HG03097 (cell line): Measurements from ENCODE around the gene MIF4GD.

Experiments used
- ATAC-seq: cut with Tn5 transposase; IDR thresholded peaks from one replicate; pipeline ENCODE4 v1.9.1; 2021; ENCODE audit not compliant: unreplicated experiment, low FRiP score

Gene MIF4GD

DNA sequence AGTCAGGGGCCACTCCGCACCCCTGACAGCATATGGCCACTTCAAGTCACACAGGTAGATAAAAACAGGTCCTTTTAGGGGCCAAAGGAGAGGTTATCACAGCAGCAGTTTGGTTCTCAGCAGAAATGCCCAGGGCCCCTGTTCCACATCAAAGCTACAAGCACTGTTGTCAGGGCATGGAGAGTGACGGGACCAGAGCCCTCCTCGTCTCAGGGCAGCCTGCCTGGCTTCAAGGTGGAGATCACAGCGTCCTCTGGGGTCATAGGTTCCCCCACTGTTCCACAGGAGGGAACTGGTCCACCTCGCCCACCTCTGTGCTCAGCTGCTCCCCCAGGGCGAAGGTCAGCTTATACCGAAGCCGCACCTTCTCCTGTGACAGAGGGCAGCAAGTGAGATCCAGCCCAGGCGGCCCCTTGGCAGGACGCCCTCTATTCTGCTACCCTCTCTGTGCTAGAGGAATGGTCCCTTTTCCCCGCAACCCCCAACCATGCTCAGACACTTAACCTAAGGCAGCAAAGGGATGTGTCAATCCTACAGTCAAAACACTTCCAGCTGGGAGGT lies 32.9 kb downstream of the MIF4GD start:
- no peak for ATAC-seq

GRCh38 chr17:75237100-75238014 lies 33.7 kb downstream of the MIF4GD start:
- no peak for ATAC-seq

DNA sequence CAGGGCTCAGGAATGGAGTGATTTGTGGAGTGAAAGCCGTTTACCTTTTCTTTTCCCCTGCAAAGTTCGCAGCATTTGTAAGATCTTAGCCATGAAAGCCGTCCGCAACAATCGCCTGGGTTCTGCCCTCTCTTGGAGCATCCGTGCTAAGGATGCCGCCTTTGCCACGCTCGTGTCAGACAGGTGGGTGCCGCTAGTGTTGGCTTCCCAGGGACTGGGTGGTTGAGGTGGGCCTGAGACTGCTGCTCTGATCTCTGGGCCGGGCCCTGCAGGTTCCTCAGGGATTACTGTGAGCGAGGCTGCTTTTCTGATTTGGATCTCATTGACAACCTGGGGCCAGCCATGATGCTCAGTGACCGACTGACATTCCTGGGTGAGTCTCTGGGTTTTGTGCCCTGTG lies 38.2 kb downstream of the MIF4GD start:
- no peak for ATAC-seq

DNA sequence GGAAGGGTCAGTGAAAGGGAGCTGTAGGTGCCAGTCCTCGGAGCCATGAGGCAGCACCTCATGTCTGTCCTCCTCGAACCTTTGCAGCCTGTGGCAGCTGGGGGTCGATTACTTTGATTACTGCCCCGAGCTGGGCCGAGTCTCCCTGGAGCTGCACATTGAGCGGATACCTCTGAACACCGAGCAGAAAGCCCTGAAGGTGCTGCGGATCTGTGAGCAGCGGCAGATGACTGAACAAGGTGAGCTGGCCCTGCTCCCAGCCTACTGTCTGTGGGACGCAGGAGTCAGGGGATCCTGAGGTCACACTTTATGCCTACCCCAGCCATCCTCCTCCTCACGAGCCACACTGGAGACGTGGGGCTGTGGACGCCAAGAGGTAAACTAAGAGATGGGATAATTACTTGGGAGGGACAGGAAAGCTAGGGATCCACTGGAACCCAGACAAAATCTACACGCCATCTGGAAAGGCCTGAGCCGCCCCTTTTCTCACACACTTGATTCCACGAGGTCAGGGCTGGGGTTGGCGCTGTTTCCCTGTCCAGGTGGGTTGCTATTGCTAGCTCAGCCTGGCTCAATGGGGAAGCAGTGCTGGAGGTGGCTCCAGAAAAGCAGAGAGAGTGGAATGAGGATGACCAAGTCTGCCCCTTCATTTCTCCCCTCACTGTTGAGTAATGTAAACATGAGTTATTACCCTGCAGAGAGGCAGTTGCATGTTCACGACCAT lies 39.1 kb downstream of the MIF4GD start:
- no peak for ATAC-seq

- no peak for ATAC-seq
Measured at GRCh38 chr17:75231071-75231470, 40.0 kb downstream of the MIF4GD start.

DNA sequence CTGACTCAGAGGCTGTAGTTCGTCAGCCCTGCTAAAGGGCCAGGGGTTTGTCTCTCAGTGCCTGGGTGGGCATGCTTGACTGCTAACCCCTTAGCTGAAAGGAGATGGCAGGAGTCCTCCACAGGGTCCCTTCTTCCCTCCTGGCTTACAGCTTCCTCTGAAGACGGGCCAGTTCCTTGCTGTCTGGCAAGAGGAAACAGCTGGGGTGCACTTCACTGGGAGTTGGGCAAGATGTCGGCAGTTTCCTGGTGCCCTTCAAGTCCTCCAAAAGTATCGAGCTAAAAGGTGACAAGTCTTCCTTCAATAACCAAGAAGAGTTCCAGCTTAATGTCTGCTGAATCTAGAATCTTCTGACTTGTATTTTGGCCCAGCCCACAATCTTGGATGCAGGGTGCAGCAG lies 42.2 kb downstream of the MIF4GD start:
- ATAC-seq, result no peak

DNA sequence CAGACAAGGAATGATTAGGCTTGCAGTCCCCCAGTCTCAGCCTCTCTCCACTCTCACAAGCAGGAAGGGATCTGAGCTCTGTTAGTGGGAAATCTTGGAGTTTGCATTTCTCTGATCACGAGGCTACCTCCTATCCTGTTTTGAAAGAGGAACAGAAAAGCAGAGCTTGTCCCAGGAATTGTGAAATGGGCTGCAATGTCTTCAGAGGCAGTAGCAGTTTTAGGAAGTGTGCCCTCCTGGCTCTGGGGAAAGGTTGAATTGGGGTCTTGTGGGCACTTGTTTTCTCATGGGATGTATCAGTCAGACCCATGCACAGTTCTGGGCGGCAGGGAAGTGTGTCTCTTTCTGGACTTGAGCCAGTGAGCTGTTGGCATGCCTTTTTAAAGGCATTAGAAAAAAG lies 42.7 kb downstream of the MIF4GD start:
- no peak for ATAC-seq

GRCh38 chr17:75227729-75228128 lies 43.3 kb downstream of the MIF4GD start:
- ATAC-seq, result no peak

GRCh38 chr17:75225016-75225415 lies 46.0 kb downstream of the MIF4GD start:
- ATAC-seq, result no peak

DNA sequence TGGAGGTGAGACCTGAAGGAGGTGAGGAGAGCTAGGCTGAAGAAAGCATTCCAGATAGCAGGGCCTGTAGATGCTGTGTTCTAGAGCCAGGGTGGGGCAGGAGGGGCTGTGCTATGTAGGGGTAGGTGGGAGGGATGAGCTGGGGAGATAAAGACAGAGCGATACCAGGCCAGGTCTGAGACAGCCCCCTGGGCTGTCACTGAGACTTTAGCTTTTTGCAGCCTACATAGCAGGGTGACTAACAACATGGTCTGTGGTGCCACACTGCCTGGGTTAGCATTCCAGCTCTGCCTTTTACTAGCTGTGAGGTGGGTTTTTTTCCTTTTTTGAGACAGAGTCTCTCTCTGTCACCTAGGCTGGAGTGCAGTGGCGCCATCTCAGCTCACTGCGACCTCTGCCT lies 51.2 kb downstream of the MIF4GD start:
- ATAC-seq, result no peak

GRCh38 chr17:75218131-75218530 lies 52.9 kb downstream of the MIF4GD start:
- no peak for ATAC-seq
